ENCODE data around the gene RIMBP3C.

GRCh38 chr22:21593406-21594232 is 42.4 kb upstream of the RIMBP3C start:
- TF ChIP-seq CTCF (IDR thresholded peaks at IDR 0.05; ENCODE audit: insufficient read depth, low read depth, low read length) (peak; percentile 22), EZH2 (IDR thresholded peaks at IDR 0.05; ENCODE audit: insufficient read depth, low read length) (no peak)

Data from astrocyte (in vitro differentiated cells and primary cell).